ENCODE results near the gene RSPH10B2.
"Not testable (repeated sequence)": the region's sequence is repeated elsewhere in the genome, so short reads cannot be mapped to it uniquely, and the experiment has no call there.

DNA sequence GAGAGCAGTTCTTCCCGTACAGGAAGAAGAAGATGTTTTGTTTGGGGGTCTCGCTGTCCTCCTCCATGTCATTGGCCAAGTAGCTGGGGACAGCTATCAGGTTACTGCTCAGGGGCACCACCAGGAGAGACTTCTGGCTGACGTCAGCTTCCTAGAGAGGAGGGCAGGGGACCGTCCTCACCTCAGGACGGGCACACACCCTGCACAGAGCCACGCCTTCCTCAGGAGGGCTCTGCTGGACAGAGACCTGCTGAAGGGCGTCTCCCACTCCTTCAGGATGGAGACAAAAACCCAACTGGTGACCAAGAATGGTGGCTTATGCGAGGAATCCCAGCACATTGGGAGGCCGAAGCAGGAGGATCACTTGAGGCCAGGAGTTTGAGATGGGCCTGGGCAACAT is 38.0 kb upstream of the RSPH10B2 start:
- TF ChIP-seq, protein P1, sequence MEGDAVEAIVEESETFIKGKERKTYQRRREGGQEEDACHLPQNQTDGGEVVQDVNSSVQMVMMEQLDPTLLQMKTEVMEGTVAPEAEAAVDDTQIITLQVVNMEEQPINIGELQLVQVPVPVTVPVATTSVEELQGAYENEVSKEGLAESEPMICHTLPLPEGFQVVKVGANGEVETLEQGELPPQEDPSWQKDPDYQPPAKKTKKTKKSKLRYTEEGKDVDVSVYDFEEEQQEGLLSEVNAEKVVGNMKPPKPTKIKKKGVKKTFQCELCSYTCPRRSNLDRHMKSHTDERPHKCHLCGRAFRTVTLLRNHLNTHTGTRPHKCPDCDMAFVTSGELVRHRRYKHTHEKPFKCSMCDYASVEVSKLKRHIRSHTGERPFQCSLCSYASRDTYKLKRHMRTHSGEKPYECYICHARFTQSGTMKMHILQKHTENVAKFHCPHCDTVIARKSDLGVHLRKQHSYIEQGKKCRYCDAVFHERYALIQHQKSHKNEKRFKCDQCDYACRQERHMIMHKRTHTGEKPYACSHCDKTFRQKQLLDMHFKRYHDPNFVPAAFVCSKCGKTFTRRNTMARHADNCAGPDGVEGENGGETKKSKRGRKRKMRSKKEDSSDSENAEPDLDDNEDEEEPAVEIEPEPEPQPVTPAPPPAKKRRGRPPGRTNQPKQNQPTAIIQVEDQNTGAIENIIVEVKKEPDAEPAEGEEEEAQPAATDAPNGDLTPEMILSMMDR (IDR thresholded peaks at IDR 0.05): not testable (repeated sequence)
- not testable (repeated sequence) for TF ChIP-seq POLR2A (IDR thresholded peaks at IDR 0.05)
